ENCODE measurements around the gene ERG. TPM values are rescaled to one million over a fixed set of nuclear protein-coding genes. Genes with fewer than 3 reads are reported as not detected.

The ERG gene, protein sequence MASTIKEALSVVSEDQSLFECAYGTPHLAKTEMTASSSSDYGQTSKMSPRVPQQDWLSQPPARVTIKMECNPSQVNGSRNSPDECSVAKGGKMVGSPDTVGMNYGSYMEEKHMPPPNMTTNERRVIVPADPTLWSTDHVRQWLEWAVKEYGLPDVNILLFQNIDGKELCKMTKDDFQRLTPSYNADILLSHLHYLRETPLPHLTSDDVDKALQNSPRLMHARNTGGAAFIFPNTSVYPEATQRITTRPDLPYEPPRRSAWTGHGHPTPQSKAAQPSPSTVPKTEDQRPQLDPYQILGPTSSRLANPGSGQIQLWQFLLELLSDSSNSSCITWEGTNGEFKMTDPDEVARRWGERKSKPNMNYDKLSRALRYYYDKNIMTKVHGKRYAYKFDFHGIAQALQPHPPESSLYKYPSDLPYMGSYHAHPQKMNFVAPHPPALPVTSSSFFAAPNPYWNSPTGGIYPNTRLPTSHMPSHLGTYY
- total RNA-seq, result 74.6 and 102 TPM in 2 replicates

DNA sequence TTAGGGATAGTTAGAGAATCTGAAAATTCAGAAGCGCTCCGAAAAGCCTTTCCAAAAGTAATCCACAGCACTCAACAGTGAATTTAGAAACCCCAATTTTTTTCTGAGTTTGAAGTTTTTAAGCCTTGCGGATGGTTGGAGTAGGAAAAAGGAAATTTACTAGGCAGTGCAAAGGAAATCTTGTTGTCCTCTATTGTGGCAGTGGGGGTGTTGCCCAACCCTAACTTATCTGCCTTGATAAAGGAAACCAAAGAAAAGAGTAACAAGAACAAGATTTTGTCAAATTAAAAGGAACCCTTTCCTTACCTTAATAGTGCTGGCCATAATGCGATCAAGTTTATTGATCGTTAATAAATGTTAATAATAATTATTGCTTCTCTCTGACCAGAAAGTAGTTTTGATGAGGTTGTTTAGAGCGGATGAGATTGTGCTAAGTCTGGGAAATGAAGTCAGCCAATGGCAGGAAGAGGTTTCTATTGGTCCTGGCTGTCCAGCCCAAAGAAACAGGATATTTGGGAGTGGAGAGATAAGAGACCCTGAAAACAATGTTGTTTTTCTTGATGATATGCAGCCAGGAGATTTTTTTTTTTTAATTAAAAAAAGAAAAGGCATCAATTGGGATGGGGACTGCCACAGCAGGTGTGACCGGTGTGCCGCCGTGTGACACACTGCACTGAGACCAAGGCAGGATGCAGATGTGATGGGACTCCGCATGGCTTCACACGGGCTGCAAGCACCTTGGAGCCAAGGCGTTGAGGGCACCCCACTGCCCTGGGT is at the start of gene ERG:
Gene ERG (minus strand): TSS at position 421 of the 777 bp plus-strand sequence. CDS start 97 bp downstream, at position 324.

Small RNAs within 50 kb of the gene (small RNA-seq; reads per million reads assigned to genes)
- gene SNRPGP13, result not detected

Other genes starting within 250 kb of the ERG start
- 5.2 and 6.9 TPM in 2 replicates for gene KCNJ15, start 241.5 kb downstream of the ERG start, total RNA-seq

All from articular chondrocyte of knee joint (primary cell).